ENCODE measurements around the gene SYNDIG1.

SYNDIG1 gene

DNA sequence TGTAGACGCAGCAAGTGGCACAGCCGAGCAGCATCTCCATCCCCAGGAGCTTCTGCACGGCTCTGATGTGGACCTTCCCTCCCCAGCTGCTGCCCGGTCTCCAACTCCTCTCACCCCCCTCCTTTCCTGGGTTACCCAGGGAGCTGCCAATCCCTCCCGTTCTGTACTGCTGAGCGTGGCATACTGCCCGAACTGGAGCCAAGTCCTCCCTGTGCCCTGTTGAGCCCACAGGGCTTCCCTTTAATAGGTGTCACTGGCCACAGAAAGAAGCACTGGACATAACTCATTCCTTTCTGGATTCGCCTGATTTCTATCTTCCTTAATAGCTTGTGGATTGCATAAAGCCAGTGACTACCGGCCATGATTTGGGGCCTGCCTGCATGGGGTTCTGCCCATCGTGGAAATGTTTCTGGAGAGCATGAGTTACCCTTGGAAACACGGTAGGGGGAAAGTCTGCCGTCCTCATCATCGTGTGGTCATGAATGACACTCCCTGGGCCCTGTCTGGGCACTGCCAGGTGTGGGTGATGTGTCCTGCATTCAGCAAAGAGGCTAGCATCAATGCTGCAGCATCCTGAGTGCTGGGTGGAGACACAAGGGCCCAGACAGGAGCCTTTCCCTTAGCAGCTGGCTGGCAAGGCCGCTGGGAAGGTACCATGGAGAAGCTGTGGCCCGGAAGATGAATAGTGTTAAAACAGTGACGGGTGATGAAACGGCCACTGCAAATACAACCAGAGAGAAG, 189.7 kb downstream of the SYNDIG1 start:
- H3K27ac ChIP-seq (ENCODE audit: low read depth, low read length): no peak overlapping the region
- H3K9me3 ChIP-seq (ENCODE audit: insufficient read depth, low read depth, low read length): no peaks in the 10 kb centered on the region
- H3K4me3 ChIP-seq (ENCODE audit: low read length): no peak overlapping the region
- no peaks in the 10 kb centered on the region for H3K4me1 ChIP-seq (ENCODE audit: insufficient read depth, low read length)
- no peak overlapping the region for H3K9ac ChIP-seq (ENCODE audit: low read depth, low read length)
- no peaks in the 10 kb centered on the region for H3K27me3 ChIP-seq (ENCODE audit: insufficient read depth, low read length)
- 92% methylated on average over 17 of the region's 17 CpGs for WGBS
- H3K36me3 ChIP-seq (ENCODE audit: insufficient read depth, low read length): no peaks in the 10 kb centered on the region

DNA sequence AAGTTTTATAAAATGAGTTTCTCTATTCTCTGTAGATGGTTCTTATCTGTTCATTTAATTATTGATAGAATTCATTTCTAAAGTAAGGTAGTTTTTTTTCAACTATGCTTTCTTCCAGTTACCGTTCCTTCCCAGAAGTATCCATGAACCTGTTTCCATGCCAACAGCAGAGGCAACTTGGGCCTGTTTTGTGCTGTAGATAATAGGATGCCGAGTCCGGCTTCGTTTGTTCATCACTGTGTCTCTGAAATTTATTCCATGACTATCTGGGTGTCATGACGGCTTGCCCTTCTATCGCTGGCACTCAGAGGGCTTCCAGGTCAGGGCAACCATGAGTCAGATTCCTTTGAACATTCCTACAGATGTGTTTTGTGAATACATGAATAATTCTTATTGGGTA, 190.4 kb downstream of the SYNDIG1 start:
- Histone ChIP-seq H3K9ac (ENCODE audit: low read depth, low read length) (no peak overlapping the region), H3K27me3 (ENCODE audit: insufficient read depth, low read length) (no peaks in the 10 kb centered on the region), H3K4me1 (ENCODE audit: insufficient read depth, low read length) (no peaks in the 10 kb centered on the region), H3K4me3 (ENCODE audit: low read length) (no peak overlapping the region), H3K36me3 (ENCODE audit: insufficient read depth, low read length) (no peaks in the 10 kb centered on the region), H3K9me3 (ENCODE audit: insufficient read depth, low read depth, low read length) (no peaks in the 10 kb centered on the region), H3K27ac (ENCODE audit: low read depth, low read length) (no peak overlapping the region)
- 97% methylated on average over 6 of the region's 6 CpGs for WGBS

DNA sequence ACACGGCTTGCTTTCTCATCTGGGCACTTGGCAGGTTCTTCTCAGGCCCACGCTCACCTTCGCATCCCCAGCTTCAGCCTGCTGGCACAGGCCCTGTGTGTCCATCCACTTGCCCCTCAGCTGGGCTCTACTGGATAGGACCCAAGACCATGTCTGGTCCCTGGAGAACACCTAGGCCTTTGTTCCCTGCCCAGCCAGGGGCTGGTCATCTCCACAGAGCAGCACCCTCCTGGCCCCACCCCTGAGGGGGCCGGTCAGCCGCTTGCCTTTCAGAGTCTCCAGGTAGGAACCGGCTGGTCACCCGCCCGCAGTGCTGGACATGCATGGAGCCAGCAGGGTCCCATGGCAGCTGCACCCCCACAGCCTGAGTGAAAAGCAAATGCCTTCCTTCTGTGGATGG, 191.2 kb downstream of the SYNDIG1 start:
- Histone ChIP-seq H3K27me3 (ENCODE audit: insufficient read depth, low read length) (no peaks in the 10 kb centered on the region), H3K4me3 (ENCODE audit: low read length) (no peak overlapping the region), H3K27ac (ENCODE audit: low read depth, low read length) (no peak overlapping the region), H3K9me3 (ENCODE audit: insufficient read depth, low read depth, low read length) (no peaks in the 10 kb centered on the region), H3K9ac (ENCODE audit: low read depth, low read length) (no peak overlapping the region), H3K4me1 (ENCODE audit: insufficient read depth, low read length) (no peaks in the 10 kb centered on the region), H3K36me3 (ENCODE audit: insufficient read depth, low read length) (no peaks in the 10 kb centered on the region)
- 89% methylated on average over 8 of the region's 8 CpGs for WGBS

DNA sequence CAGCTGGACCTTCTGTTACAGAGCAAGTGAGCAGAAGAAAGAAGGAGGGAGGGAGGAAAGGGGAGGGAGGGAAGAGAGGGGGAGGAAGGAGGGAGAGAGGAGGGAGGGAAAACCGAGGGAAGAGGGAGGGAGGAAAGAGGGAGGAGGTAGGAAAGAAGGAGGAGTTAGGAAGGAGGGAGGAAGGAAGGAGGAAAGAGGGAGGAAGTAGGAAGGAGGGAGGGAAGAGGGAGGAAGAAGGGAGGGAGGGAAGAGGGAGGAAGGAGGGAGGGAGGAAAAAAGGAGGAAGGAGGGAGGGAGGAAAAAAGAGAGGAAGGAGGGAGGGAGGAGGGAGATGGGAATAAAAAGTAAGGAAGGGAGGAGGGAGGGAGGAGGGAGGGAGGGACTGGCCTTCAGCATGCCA, 191.8 kb downstream of the SYNDIG1 start:
- Histone ChIP-seq H3K27me3 (ENCODE audit: insufficient read depth, low read length) (no peaks in the 10 kb centered on the region), H3K9me3 (ENCODE audit: insufficient read depth, low read depth, low read length) (no peaks in the 10 kb centered on the region), H3K4me1 (ENCODE audit: insufficient read depth, low read length) (no peaks in the 10 kb centered on the region), H3K4me3 (ENCODE audit: low read length) (no peak overlapping the region), H3K9ac (ENCODE audit: low read depth, low read length) (no peak overlapping the region), H3K36me3 (ENCODE audit: insufficient read depth, low read length) (no peaks in the 10 kb centered on the region), H3K27ac (ENCODE audit: low read depth, low read length) (no peak overlapping the region)
- 71% methylated on average over 1 of the region's 1 CpG for WGBS

DNA sequence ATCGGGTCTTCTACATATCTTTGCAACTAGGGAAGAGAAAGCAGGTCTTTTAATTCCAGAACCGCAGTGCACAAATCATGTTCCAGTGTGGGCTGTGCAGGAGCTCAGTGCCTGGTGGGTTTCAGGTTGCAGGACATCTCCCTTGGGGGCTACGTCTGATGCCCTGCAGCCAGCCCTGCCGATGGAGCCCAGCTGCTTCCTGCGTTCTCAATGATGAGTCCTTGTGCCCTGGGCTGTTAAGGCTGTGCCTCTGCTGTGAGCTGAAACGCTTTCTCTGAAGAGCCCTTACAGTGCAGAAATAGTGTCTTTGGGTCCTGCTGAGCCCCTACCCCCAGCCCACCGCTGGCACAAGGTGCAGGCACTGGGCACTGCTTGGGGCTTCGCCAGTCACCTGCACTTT, 192.9 kb downstream of the SYNDIG1 start:
- H3K9me3 ChIP-seq (ENCODE audit: insufficient read depth, low read depth, low read length): no peaks in the 10 kb centered on the region
- no peak overlapping the region for H3K9ac ChIP-seq (ENCODE audit: low read depth, low read length)
- H3K27me3 ChIP-seq (ENCODE audit: insufficient read depth, low read length): no peaks in the 10 kb centered on the region
- no peak overlapping the region for H3K4me3 ChIP-seq (ENCODE audit: low read length)
- no peak overlapping the region for H3K27ac ChIP-seq (ENCODE audit: low read depth, low read length)
- no peaks in the 10 kb centered on the region for H3K36me3 ChIP-seq (ENCODE audit: insufficient read depth, low read length)
- no peaks in the 10 kb centered on the region for H3K4me1 ChIP-seq (ENCODE audit: insufficient read depth, low read length)
- WGBS: 94% methylated on average over 8 of the region's 8 CpGs

DNA sequence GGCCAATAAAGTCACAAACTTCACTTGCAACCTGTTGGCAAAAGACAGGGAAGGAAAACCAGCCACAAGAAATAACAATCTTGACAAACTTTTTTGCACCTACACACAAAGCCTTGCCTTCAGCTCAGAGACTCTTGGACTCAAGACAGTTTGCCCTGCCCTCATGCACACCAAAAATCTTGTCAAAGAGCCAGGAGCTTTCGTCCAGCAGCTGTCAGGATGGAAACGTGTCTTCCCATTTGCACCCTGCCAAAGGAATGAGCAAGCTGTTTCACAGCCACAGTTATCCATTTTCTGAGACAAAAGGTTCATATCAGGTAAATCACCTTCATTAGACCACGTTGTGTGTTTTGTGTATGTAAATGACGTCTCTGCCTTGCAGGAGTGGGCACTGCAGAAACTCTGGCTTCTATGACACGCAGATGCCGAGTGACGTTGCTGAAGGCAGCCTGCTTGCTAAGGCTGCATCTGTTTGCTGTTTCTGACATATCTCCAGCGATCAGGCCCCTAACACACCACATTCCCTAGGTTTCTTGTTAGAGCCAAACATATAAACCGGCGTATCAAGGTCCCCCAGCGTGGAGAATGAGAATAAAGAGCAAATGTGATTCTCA, 193.4 kb downstream of the SYNDIG1 start:
- 90% methylated on average over 11 of the region's 11 CpGs for WGBS
- no peaks in the 10 kb centered on the region for H3K9me3 ChIP-seq (ENCODE audit: insufficient read depth, low read depth, low read length)
- H3K4me1 ChIP-seq (ENCODE audit: insufficient read depth, low read length): no peaks in the 10 kb centered on the region
- H3K4me3 ChIP-seq (ENCODE audit: low read length): no peak overlapping the region
- no peaks in the 10 kb centered on the region for H3K36me3 ChIP-seq (ENCODE audit: insufficient read depth, low read length)
- H3K27me3 ChIP-seq (ENCODE audit: insufficient read depth, low read length): no peaks in the 10 kb centered on the region
- no peak overlapping the region for H3K27ac ChIP-seq (ENCODE audit: low read depth, low read length)
- H3K9ac ChIP-seq (ENCODE audit: low read depth, low read length): no peak overlapping the region

DNA sequence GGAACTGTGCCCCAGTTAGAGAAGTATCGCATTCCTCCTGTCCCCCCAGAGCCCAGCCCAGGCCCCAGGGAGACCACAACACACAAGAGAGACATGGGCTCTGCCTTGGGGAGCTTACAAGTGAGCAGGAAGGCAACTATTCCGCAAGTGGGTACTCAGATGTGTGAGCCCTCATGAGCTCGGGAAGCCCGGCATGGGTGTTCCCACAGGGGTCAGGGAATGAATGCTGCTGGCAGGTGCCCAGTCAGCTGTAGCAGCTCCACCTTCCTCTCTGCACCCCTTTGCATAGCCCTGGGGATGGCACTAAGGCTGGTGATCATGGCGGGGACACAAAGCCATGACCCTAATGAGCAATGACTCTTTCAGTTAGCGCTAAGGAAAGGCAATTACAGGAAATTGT, 194.1 kb downstream of the SYNDIG1 start:
- WGBS: 95% methylated on average over 6 of the region's 6 CpGs

DNA sequence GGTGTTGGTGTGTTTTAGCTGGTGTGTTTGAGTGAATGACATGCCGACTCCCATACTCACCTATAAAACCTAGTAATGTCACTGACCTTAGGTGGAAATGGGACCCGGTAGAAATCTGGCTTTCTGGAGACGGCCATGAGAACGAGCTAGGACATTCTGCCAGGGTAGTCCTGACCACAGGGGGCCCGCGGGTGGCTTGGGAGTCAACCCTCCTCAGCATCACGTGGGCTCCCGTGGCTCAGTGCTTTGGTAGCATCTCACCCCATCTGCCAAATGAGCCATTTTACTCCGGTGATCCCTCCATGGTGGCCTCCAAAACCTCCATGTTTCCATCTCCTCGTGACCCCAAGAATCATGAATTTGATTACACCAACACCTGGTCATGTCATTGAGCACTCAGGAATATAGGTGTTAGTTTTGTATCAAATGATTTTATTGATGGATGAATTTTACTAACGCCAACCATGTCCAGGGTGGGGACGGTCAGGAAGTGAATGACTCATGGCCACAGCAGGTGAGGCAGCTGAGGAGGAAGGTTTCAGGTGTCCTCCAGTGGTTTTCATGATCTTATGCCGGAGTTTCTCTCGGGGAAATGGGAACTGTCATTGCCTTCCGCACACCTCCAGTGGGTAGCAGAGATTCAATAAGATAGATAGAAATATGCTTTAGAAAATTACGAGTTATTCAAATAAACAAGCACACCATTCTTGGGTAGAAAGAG, 195.0 kb downstream of the SYNDIG1 start:
- no peaks in the 10 kb centered on the region for H3K4me1 ChIP-seq (ENCODE audit: insufficient read depth, low read length)
- no peak overlapping the region for H3K27ac ChIP-seq (ENCODE audit: low read depth, low read length)
- no peaks in the 10 kb centered on the region for H3K36me3 ChIP-seq (ENCODE audit: insufficient read depth, low read length)
- H3K9ac ChIP-seq (ENCODE audit: low read depth, low read length): no peak overlapping the region
- no peaks in the 10 kb centered on the region for H3K27me3 ChIP-seq (ENCODE audit: insufficient read depth, low read length)
- no peaks in the 10 kb centered on the region for H3K9me3 ChIP-seq (ENCODE audit: insufficient read depth, low read depth, low read length)
- H3K4me3 ChIP-seq (ENCODE audit: low read length): no peak overlapping the region
- 93% methylated on average over 15 of the region's 16 CpGs for WGBS

More for the DNA sequence above, 194.1 kb downstream of the SYNDIG1 start:
- Histone ChIP-seq H3K27me3 (ENCODE audit: insufficient read depth, low read length) (no peaks in the 10 kb centered on the region), H3K36me3 (ENCODE audit: insufficient read depth, low read length) (no peaks in the 10 kb centered on the region), H3K9me3 (ENCODE audit: insufficient read depth, low read depth, low read length) (no peaks in the 10 kb centered on the region), H3K27ac (ENCODE audit: low read depth, low read length) (no peak overlapping the region), H3K9ac (ENCODE audit: low read depth, low read length) (no peak overlapping the region), H3K4me3 (ENCODE audit: low read length) (no peak overlapping the region), H3K4me1 (ENCODE audit: insufficient read depth, low read length) (no peaks in the 10 kb centered on the region)

DNA sequence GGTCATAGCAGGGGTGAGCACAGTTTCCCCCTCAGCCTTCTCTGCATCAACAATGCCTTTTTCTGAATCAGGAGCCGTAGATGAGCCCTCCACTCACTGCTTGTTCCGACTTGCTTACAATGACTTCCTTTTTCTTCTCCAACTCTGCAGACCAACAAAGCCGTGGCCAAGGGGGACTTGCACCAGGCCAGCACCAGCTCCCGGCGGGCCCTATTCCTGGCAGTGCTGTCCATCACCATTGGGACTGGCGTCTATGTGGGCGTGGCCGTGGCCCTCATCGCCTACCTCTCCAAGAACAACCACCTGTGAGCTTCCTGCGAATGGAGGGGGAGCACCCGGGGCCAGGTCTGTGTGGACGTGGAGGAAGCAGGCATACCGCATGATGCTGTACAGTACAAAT, 195.8 kb downstream of the SYNDIG1 start:
- Histone ChIP-seq H3K4me3 (ENCODE audit: low read length) (no peak overlapping the region), H3K27me3 (ENCODE audit: insufficient read depth, low read length) (no peaks in the 10 kb centered on the region), H3K4me1 (ENCODE audit: insufficient read depth, low read length) (no peaks in the 10 kb centered on the region), H3K27ac (ENCODE audit: low read depth, low read length) (no peak overlapping the region), H3K9me3 (ENCODE audit: insufficient read depth, low read depth, low read length) (no peaks in the 10 kb centered on the region), H3K9ac (ENCODE audit: low read depth, low read length) (no peak overlapping the region), H3K36me3 (ENCODE audit: insufficient read depth, low read length) (no peaks in the 10 kb centered on the region)
- 93% methylated on average over 13 of the region's 13 CpGs for WGBS

DNA sequence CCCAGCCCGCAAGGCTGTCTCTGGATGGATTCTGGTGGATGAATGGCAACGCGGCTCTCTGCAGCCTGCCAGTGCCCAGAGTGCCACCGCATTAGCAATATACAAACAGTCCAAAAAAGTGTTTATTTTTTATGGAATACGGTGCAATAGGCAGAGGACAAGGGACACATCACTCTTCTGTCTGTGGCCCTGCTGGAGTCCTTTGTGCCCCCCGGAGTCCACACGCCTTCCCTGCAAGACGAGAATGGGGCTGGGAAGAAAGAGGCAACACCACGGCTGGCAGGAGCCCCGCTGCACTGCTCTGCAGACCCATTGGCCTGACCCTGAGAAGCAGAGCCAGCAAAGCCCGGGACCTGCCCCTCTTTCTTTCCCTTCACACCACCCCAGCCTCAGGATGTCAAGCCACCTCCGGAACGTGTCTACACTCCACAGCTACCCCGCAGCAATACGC, 196.3 kb downstream of the SYNDIG1 start:
- H3K36me3 ChIP-seq (ENCODE audit: insufficient read depth, low read length): no peaks in the 10 kb centered on the region
- H3K27ac ChIP-seq (ENCODE audit: low read depth, low read length): no peak overlapping the region
- WGBS: 90% methylated on average over 15 of the region's 15 CpGs

DNA sequence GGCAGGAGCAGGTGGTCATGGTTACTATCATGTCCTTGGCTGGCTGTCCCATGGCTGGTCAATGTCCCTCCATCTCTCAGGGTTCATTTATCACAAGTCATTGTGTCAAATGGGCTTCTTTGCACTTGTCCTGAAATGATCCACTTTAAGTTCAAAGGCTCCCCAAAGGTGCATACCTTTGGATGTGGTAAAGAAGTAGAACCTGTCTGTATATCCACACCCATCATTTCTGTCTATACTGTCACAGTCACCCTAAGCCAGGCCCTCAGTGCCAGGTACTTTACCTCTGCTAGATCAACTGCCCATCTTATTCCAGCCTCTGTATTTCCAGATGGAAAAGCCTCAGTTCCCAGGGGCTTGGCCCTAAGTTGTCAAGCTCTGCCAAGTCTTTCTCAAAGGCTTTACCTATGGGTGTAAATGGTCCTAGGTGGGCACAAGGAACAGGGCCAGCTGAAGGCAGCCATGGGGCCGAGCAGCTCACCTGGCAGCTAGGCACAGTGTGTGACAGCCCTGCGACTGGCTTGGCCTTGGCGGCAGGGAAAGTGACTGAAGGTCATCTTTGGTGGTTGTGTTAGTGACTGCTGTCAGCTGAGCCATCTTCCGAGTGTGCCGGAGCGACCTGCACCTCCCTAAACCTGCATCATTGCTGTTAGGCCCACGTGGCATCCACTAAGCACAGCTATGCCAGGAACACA, 198.4 kb downstream of the SYNDIG1 start:
- no peaks in the 10 kb centered on the region for H3K9me3 ChIP-seq (ENCODE audit: insufficient read depth, low read depth, low read length)
- no peaks in the 10 kb centered on the region for H3K4me1 ChIP-seq (ENCODE audit: insufficient read depth, low read length)
- H3K27ac ChIP-seq (ENCODE audit: low read depth, low read length): no peak overlapping the region
- H3K4me3 ChIP-seq (ENCODE audit: low read length): no peak overlapping the region
- no peaks in the 10 kb centered on the region for H3K27me3 ChIP-seq (ENCODE audit: insufficient read depth, low read length)
- WGBS: 95% methylated on average over 7 of the region's 7 CpGs
- H3K36me3 ChIP-seq (ENCODE audit: insufficient read depth, low read length): no peaks in the 10 kb centered on the region
- no peak overlapping the region for H3K9ac ChIP-seq (ENCODE audit: low read depth, low read length)

More for the DNA sequence above, 196.3 kb downstream of the SYNDIG1 start:
- Histone ChIP-seq H3K9me3 (ENCODE audit: insufficient read depth, low read depth, low read length) (no peaks in the 10 kb centered on the region), H3K27me3 (ENCODE audit: insufficient read depth, low read length) (no peaks in the 10 kb centered on the region), H3K4me3 (ENCODE audit: low read length) (no peak overlapping the region), H3K4me1 (ENCODE audit: insufficient read depth, low read length) (no peaks in the 10 kb centered on the region), H3K9ac (ENCODE audit: low read depth, low read length) (no peak overlapping the region)
